Stimulated activated CD8-positive, alpha-beta memory T cell treated with anti-CD3 and anti-CD28 coated beads, Interleukin-4, amount 100 ng/mL, for 1 hour (primary cell): Measurements from ENCODE around the gene EHMT2.
"Not testable (repeated sequence)": the region's sequence is repeated elsewhere in the genome, so short reads cannot be mapped to it uniquely, and the experiment has no call there.

Experiments used
- DNase-seq, 2 donors: peaks; one replicate each; pipeline ENCODE4 v3.0.0-alpha.2; 2020; ENCODE audit warnings: low read depth in 2 of 2, low spot score in 1 of 2

EHMT2 gene

DNA sequence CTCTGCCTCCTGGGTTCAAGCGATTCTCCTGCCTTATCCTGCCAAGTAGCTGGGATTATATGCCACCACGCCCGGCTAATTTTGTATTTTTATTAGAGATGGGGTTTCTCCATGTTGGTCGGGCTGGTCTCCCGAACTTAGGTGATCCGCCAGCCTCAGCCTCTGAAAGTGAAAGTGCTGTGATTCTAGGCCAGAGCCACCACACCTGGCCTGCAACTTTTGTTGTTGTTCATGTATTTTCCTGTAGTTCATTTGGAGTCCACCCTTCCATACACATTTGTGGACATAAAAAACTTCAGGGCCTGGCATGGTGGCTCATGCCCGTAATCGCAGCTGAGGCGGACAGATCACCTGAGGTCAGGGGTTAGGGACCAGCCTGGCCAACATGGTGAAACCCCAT, 55.4 kb downstream of the EHMT2 start:
- no peak for DNase-seq

DNA sequence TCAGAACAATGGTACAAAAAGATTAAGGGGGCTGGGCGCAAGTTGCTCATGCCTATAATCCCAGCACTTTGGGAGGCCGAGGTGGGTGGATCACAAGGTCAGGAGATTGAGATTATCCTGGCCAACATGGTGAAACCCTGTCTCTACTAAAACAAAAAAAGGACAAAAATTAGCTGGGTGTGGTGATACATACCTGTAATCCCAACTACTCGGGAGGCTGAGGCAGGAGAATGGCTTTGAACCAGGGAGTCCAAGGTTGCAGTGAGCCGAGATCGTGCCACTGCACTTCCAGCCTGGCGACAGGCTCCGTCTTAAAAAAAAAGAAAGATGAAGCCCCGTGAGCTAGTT, 57.7 kb downstream of the EHMT2 start:
- not testable (repeated sequence) for DNase-seq

DNA sequence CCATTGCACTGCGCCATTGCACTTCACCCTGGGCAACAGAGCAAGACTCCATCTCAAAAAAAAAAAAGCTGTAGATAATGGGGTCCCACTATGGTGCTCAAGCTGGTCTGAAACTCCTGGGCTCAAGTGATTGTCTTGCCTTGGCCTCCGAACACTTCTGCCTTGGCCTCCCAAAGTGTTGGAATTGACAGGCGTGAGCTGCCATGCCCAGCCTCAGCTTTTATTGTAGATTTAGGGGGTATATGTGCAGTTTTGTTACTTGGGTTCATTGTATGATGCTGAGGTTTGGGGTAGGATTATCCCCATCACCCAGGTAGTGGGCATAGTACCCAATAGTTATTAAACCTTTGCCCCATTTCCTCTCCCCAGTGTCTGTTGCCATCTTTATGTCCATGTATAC, 58.5 kb downstream of the EHMT2 start:
- DNase-seq: no peak

DNA sequence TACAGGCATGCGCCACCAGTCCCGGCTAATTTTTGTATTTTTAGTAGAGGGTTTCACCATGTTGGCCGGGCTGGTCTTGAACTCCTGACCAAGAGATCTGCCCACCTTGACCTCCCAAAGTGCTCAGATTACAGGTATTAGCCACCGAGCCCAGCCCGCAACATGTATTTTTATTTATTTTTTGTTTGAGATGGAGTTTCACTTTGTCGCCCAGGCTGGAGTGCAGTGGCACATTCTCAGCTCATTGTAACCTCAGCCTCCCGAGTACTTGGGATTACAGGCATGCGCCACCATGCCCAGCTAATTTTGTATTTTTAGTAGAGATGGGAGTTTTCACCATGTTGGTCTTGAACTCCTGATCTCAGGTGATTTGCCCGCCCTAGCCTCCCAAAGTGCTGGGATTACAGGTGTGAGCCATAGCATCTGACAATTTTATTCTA, 59.4 kb downstream of the EHMT2 start:
- not testable (repeated sequence) for DNase-seq

DNA sequence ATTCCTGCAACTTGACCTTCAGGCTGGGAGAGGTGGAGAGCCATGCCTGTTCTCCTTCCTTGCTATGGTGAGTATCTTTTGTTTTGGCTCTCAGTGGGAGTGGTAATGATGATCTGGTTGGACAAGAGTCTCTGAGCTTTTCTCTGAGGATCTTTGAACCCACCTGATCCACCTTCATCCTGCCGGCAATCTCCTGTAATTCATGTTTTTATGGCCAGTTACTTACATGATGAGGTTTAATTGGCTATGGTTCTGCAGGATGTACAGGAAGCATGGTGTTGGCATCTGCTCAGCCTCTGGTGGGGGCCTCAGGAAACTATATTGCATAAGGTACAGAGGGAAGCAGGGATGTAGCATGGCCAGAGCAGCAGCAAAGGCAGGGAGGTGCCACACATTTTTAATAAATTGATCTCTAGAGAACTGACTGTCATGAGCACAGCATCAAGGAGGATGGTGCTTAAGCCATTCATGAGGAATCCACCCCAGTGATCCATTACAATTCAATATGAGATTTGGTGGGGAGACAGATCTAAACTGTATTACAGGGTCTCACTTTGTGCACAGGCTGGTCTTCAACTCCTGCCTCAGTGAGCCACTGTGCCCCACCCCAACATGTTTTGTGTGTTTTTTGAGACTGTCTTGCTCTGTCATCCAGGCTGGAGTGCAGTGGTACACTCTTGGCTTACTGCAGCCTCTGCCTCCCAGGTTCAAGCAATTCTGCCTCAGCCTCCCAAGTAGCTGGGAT, 60.0 kb downstream of the EHMT2 start:
- no peak for DNase-seq

DNA sequence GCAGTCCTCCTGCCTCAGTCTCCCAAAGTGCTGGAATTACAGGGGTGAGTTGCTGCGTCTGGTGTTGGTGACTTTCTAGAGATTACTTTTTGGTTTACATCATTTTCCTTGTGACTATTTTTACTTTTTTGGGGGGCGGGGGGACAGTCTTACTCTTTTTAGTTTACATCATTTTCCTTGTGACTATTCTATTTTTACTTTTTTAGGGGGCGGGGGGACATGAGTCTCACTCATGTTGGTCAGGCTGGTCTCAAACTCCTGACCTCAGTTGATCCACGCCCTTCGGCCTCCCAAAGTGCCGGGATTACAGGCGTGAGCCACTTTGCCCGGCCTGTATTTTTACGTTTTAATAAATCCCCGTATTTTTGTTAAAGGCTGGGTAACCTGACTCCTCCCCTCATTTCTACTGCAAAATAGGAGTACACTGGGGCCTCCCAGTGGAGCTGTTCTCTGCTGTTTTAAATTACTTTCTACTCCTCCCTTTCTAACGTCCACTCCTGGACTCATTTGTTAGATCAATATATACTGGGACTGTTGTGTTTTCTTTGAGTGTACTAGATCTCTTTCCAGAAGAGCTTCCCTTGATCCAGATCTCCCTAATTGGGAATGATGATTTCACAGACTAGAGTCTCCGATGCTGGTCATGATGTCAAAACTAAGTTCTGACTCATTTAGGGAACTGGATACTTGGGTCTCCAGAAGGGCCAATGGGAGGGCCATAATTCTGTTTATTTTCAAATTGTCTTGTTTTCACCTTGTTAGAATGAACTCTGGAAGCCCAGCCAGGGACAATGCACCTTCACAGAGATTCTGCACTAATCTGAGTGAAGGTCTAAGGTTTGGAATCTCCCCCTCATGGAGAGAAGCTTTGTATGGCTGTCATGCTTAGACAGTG, 60.8 kb downstream of the EHMT2 start:
- no peak for DNase-seq

DNA sequence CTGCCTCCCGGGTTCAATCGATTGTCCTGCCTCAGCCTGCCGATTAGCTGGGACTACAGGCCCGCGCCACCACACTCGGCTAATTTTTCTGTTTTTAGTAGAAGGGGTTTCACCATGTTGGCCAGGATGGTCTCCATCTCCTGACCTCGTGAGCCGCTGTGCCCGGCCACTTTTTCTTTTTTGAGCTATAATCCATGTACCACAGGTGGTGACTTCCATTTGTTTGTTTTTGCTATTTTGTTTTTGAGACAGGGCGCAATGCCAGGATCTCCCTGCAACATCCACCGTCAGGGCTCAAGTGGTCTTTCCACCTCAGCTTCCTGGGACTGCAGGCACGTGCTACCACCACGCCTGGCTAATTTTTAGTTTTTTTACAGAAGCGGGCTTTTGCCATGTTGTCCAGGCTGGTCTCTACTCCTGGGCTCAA, 61.4 kb downstream of the EHMT2 start:
- no peak for DNase-seq

DNA sequence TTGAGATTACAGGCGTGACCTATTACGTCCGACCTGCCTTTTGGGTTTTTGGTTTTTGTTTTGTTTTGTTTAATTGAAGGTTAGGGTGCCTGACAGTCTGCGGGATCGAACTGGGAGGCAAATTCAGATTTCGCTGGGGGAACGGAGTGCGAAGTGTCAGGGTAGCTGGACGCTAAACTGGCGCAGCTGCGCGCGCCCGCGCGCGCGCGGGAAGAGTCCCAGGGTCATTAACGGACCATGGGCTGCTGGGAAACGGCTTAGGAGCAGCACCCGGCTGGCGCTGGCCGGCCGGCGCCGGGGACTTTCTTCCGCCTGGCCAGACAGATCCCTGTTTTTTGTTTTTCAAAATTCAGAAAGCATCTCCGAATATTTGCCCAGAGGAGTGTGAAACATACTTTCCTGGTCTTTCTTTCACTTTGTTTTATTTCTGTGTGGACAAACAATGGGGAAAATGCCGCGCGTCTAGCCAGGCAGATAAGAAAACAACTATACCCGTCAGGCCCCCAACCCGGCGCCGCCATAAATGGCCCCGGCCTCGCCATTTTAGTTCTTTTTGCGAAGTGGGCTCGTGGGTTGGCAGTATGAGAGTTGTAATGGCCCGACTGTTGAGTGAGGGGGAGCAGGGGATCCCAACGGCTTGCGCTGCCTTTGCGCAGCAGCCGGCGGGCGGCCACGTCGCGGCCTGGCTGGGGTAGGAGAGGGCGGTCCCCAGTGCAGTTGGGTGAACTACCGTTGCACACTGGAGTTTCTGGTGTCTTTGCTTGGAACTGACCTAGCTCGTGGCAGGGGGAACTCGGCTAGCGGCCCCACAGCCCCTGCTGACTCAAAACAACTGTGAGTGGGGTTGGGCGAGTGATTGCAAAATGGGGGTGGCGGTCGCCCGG, 62.9 kb downstream of the EHMT2 start:
- DNase-seq: peak; percentile 64 to 72

DNA sequence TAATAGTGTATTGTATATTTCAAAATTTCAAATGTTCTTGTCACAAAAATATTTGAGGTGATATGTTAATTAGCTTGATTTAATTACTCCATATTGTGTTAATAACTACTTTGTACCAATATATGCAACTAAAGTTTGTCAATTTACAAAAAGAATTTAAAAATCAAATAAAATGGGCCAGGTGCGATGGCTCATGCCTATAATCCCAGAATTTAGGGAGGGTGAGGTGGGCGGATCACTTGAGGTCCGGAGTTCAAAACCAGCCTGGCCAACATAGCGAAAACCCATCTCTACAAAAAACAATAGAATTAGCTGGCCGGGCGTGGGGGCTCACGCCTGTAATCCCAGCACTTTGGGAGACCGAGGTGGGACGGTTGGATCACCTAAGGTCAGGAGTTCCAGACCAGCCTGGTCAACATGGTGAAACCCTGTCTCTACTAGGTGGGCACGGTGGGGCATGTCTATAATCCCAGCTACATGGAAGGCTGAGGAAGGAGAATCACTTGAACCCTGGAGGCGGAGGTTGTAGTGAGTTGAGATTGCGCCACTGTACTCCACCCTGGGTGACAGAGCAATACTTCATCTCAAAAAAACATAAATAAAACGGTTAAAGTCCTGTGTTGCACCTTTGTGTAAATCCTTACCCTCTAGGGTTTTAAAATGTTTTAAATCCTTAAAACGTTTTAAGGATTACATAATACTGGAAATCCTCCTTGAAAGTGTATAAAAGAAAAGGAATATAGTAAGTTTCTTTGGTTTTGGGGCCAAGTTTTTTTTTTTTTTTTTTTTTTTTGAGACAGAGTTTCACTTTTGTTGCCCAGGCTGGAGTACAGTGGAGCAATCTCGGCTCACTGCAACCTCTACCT, 65.9 kb downstream of the EHMT2 start:
- no peak for DNase-seq

DNA sequence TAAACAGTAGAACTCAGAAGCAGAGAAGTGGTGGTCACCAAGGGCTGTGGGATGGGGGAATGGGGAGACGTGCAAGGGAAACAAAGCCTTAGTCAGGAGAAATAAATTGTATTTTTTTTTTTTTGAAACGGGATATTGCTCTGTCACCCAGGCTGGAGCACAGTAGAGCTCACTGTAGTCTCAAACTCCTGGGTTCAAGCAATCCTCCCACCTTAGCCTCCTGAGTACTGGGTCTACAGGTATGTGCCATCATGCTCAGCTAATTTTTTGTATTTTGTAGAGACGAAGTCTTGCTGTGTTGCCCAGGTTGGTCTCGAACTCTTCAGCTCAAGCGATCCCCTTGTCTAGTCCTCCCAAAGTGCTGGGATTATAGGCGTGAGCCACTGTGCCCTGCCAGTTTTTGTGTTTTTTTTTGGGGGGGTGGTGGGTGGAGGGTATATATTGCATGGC, 66.6 kb downstream of the EHMT2 start:
- no peak for DNase-seq
